H1 (cell line): ENCODE data around the gene CD99. TPM values are rescaled to one million over a fixed set of nuclear protein-coding genes. Genes with fewer than 3 reads are reported as not detected.

ENCODE experiments used
- CTCF ChIA-PET: fragments of 300-600 bp; sonication (Branson Sonifier 250); formaldehyde crosslinking; loops from one replicate; lab custom pipeline; 2021; ENCODE audit not compliant: partially characterized antibody; lab: Charles Lee
- POLR2A ChIA-PET: fragments of 300-600 bp; sonication (Branson Sonifier 250); formaldehyde crosslinking; loops from one replicate; lab custom pipeline; 2021; ENCODE audit warnings: inconsistent platforms; ENCODE audit not compliant: partially characterized antibody; lab: Charles Lee
- DNase-seq, 2 experiments: peaks; one replicate each; pipeline versions ENCODE4 v3.0.0 to v3.0.0-alpha.2; 2010 to 2022; ENCODE audit warnings: low spot score in 2 of 2, low read depth in 1 of 2, mixed read lengths in 1 of 2
- FAIRE-seq: peaks from 2 replicates; lab custom pipeline; 2011; peaks lifted over from hg19 to GRCh38; lab: Jason Lieb, UNC
- H2AFZ ChIP-seq: 2 replicates; pipeline ENCODE4 v1.8.1; 2012; ENCODE audit warnings: low read length, inconsistent platforms
- H2AK5ac ChIP-seq: 2 replicates; pipeline ENCODE4 v1.6.1; 2013; ENCODE audit warnings: low read depth, low read length
- H2BK120ac ChIP-seq: replicated peaks from 2 replicates; pipeline ENCODE3; 2013; ENCODE audit warnings: low read depth, low read length, inconsistent platforms
- H2BK12ac ChIP-seq: 2 replicates; pipeline ENCODE4 v1.6.1; 2013; ENCODE audit warnings: low read depth, low read length
- H2BK15ac ChIP-seq: 2 replicates; pipeline ENCODE4 v1.6.1; 2013; ENCODE audit warnings: low read length
- H2BK20ac ChIP-seq: 2 replicates; pipeline ENCODE4 v1.6.1; 2013; ENCODE audit warnings: low read length
- H2BK5ac ChIP-seq: 2 replicates; pipeline ENCODE4 v1.6.1; 2013; ENCODE audit warnings: low read depth, low read length
- H3K14ac ChIP-seq: 2 replicates; pipeline ENCODE4 v1.6.1; 2013; ENCODE audit warnings: inconsistent platforms; ENCODE audit not compliant: insufficient read length
- H3K18ac ChIP-seq: 2 replicates; pipeline ENCODE4 v1.6.1; 2013; ENCODE audit warnings: low read length; ENCODE audit errors: extremely low read depth
- H3K23ac ChIP-seq: 2 replicates; pipeline ENCODE4 v1.6.1; 2013; ENCODE audit warnings: inconsistent platforms; ENCODE audit not compliant: insufficient read length
- H3K23me2 ChIP-seq: 2 replicates; pipeline ENCODE4 v1.6.1; 2013; ENCODE audit warnings: low read depth, low read length
- H3K27ac ChIP-seq: 2 replicates; pipeline ENCODE4 v1.6.1; 2011; ENCODE audit warnings: low read depth, low read length, inconsistent platforms
- H3K27me3 ChIP-seq, 4 experiments: replicated peaks in 1 of 4; 1 replicate in 1 of 4; 2 replicates in 3 of 4; pipeline versions ENCODE4 v1.6.1 to v1.8.1; 2011 to 2013; ENCODE audit warnings: low read length in 3 of 4, mild to moderate bottlenecking in 3 of 4, inconsistent platforms in 2 of 4, mixed read lengths in 2 of 4, moderate library complexity in 1 of 4; ENCODE audit not compliant: control insufficient read depth in 3 of 4, insufficient read depth in 3 of 4; ENCODE audit errors: extremely low read depth in 1 of 4
- H3K36me3 ChIP-seq, 4 experiments: 2 replicates each; pipeline versions ENCODE4 v1.6.1 to v1.8.1; 2011 to 2013; ENCODE audit warnings: mild to moderate bottlenecking in 4 of 4, low read length in 3 of 4, moderate library complexity in 2 of 4, control low read depth in 1 of 4, inconsistent platforms in 1 of 4; ENCODE audit not compliant: insufficient read depth in 4 of 4, control insufficient read depth in 2 of 4
- H3K4ac ChIP-seq: replicated peaks from 2 replicates; pipeline ENCODE3; 2013; ENCODE audit warnings: low read length, low read depth, mixed read lengths, inconsistent platforms; ENCODE audit not compliant: insufficient read length
- H3K4me1 ChIP-seq, 4 experiments: replicated peaks in 1 of 4; 1 replicate in 1 of 4; 2 replicates in 3 of 4; pipeline versions ENCODE4 v1.6.1 to v1.8.1; 2011 to 2013; ENCODE audit warnings: low read length in 3 of 4, inconsistent platforms in 2 of 4, mixed read lengths in 1 of 4; ENCODE audit not compliant: insufficient read depth in 4 of 4, control insufficient read depth in 3 of 4
- H3K4me2 ChIP-seq, 2 experiments: 2 replicates each; pipeline versions ENCODE4 v1.6.1 to v1.8.1; 2011 to 2013; ENCODE audit warnings: low read depth in 2 of 2, low read length in 2 of 2, control low read depth in 1 of 2, inconsistent platforms in 1 of 2, mild to moderate bottlenecking in 1 of 2; ENCODE audit not compliant: insufficient read depth in 1 of 2
- H3K4me3 ChIP-seq, 4 experiments: fragments of 200-600, 300-600 bp in 1 of 4; sonication (generic), shearing (Covaris generic), sonication (Bioruptor Twin) in 1 of 4; 2 replicates each; pipeline versions ENCODE4 v1.5.1 to v1.8.1; 2011 to 2016; ENCODE audit warnings: low read length in 4 of 4, low read depth in 3 of 4, control low read depth in 2 of 4, inconsistent platforms in 2 of 4, mild to moderate bottlenecking in 2 of 4, mixed read lengths in 1 of 4, moderate library complexity in 1 of 4; ENCODE audit not compliant: insufficient read depth in 2 of 4; ENCODE audit errors: extremely low read depth in 1 of 4
- H3K56ac ChIP-seq: replicated peaks from 2 replicates; pipeline ENCODE3; 2013; ENCODE audit warnings: low read depth, mild to moderate bottlenecking, mixed read lengths, low read length, inconsistent platforms; ENCODE audit not compliant: insufficient read length
- H3K79me1 ChIP-seq: 2 replicates; pipeline ENCODE4 v1.6.1; 2013; ENCODE audit warnings: low read depth, low read length, control low read depth
- H3K79me2 ChIP-seq, 2 experiments: 2 replicates each; pipeline versions ENCODE4 v1.6.1 to v1.8.1; 2012 to 2013; ENCODE audit warnings: low read length in 2 of 2, mild to moderate bottlenecking in 2 of 2, inconsistent platforms in 1 of 2; ENCODE audit not compliant: insufficient read depth in 2 of 2, control insufficient read depth in 1 of 2
- H3K9ac ChIP-seq, 4 experiments: replicated peaks in 1 of 4; 1 replicate in 1 of 4; 2 replicates in 3 of 4; pipeline versions ENCODE4 v1.6.1 to v1.8.1; 2011 to 2013; ENCODE audit warnings: low read depth in 3 of 4, low read length in 3 of 4, control low read depth in 2 of 4, mild to moderate bottlenecking in 2 of 4, moderate library complexity in 2 of 4, inconsistent platforms in 1 of 4; ENCODE audit errors: extremely low read depth in 1 of 4
- H3K9me3 ChIP-seq, 2 experiments: 2 replicates each; pipeline versions ENCODE4 v1.6.1 to v1.8.1; 2012 to 2013; ENCODE audit warnings: mild to moderate bottlenecking in 2 of 2, moderate library complexity in 2 of 2, control low read depth in 1 of 2, inconsistent platforms in 1 of 2, low read depth in 1 of 2, low read length in 1 of 2, mixed read lengths in 1 of 2; ENCODE audit not compliant: insufficient read depth in 2 of 2
- H4K20me1 ChIP-seq, 2 experiments: replicated peaks in 1 of 2; 2 replicates each; pipeline versions ENCODE3 to v1.8.1; 2011 to 2013; ENCODE audit warnings: inconsistent platforms in 2 of 2, low read length in 2 of 2, mild to moderate bottlenecking in 1 of 2; ENCODE audit not compliant: insufficient read depth in 2 of 2, control insufficient read depth in 1 of 2
- H4K5ac ChIP-seq: 2 replicates; pipeline ENCODE4 v1.6.1; 2013; ENCODE audit warnings: low read length, low read depth, mixed read lengths, inconsistent platforms; ENCODE audit not compliant: insufficient read length
- H4K8ac ChIP-seq: 2 replicates; pipeline ENCODE4 v1.8.0; 2013; ENCODE audit warnings: mild to moderate bottlenecking, moderate library complexity, low read length, inconsistent platforms; ENCODE audit not compliant: insufficient read depth; ENCODE audit errors: extremely low read depth
- H4K91ac ChIP-seq: replicated peaks from 2 replicates; pipeline ENCODE3; 2013; ENCODE audit warnings: low read length, mixed read lengths, inconsistent platforms; ENCODE audit not compliant: insufficient read length
- POU5F1 ChIP-seq: IDR thresholded peaks from 2 replicates; pipeline ENCODE4 v1.6.1; 2011; ENCODE audit warnings: low read depth, mild to moderate bottlenecking, low read length, moderate library complexity
- WGBS, 2 experiments: shearing (Covaris generic) in 1 of 2; methylation state at CpG; one replicate each; pipeline versions ENCODE4 v1.1.6 to v1.1.7; 2013 to 2015; ENCODE audit warnings: low lambda C conversion rate in 2 of 2, mixed read lengths in 2 of 2, inconsistent platforms in 1 of 2, low coverage in 1 of 2, missing lambda C conversion rate in 1 of 2; ENCODE audit not compliant: insufficient replicate concordance in 2 of 2, insufficient coverage in 1 of 2, insufficient read length in 1 of 2; ENCODE audit errors: extremely low coverage in 1 of 2, missing lambda C conversion rate in 1 of 2; 5-methylcytosine and 5-hydroxymethylcytosine counted together
- polyA plus RNA-seq, 7 experiments: library from polyadenylated mRNA; depleted of rRNA in 3 of 7; stranded (reverse) in 5 of 7; unstranded in 2 of 7; fragments of >200 nt in 5 of 7; fragments of 200-250 nt in 2 of 7; gene quantifications; 1 replicate in 5 of 7; 2 replicates in 1 of 7; 4 replicates in 1 of 7; pipeline versions ENCODE4 v1.2.1 to v1.2.3, GENCODE V29; 2011 to 2013; ENCODE audit warnings: missing spikeins in 2 of 7, mixed read lengths in 2 of 7
- total RNA-seq: library from RNA; stranded (reverse); fragmentation: NEBNext Ultra II Directional; extraction: Animal tissue kit (Norgen Biotek cat#: 25700); gene quantifications from 2 replicates; pipeline ENCODE4 v1.2.1, GENCODE V29; 2021

Gene CD99
- total and polyA plus RNA-seq, 2 of the 8 experiments (the other 6 are each of a cell fraction or from before 2014, with no cell fraction given): 30.1 to 47.8 TPM

- Histone ChIP-seq H4K20me1 (no peaks in the 10 kb centered on the region), H2BK5ac (no peak overlapping the region), H3K18ac (no peak overlapping the region), H3K9me3 (no peaks in the 10 kb centered on the region), H3K4me2 (no peak overlapping the region), H3K14ac (no peak overlapping the region), H4K5ac (no peak overlapping the region), H3K79me2 (no peaks in the 10 kb centered on the region), H3K79me1 (no peaks in the 10 kb centered on the region), H3K4me1 (peaks cover 0 to 11% (median 6%) of the 10 kb centered on the region in 4 experiments; a peak in 4 of 7 replicates), H2BK12ac (0 out of 2 replicates have a peak overlapping the region, but pooled peaks have one; percentile 50), H4K8ac (no peak overlapping the region), H2AFZ (no peak overlapping the region), H3K4ac (no peak overlapping the region), H3K27me3 (no peaks in the 10 kb centered on the region), H3K9ac (no peak overlapping the region), H3K23me2 (no peaks in the 10 kb centered on the region), H2BK20ac (no peak overlapping the region; the same call in 1 of the 2 replicates), H2BK15ac (no peak overlapping the region), H3K36me3 (no peaks in the 10 kb centered on the region), H3K56ac (no peak overlapping the region), H3K4me3 (no peak overlapping the region), H3K23ac (no peak overlapping the region), H4K91ac (no peak overlapping the region), H2BK120ac (no peak overlapping the region), H2AK5ac (no peak overlapping the region), H3K27ac (no peak overlapping the region)
- no peak for DNase-seq
- CTCF ChIA-PET: interaction anchor here (0.6 kb wide), 1 partner anchor 12 kb away, joined by 3 read pairs; no protein-coding TSS in a partner anchor
- POLR2A ChIA-PET: no interaction called here
- 93% methylated on average over 4 of the region's 4 CpGs; no CpG with 5 or more reads in 1 of the 2 experiments for WGBS, 2 experiments
- no peak for FAIRE-seq
- TF ChIP-seq POU5F1: no peak
These were observed 94.4 kb downstream of the CD99 start for GRCh38 chrX:2785538-2785937.
